Fibroblast of lung (primary cell): ENCODE results near the gene MOCOS. TPM values are rescaled to one million over a fixed set of nuclear protein-coding genes. Genes with fewer than 3 reads are reported as not detected.

Source experiments
- DNase-seq, 2 donors: peaks; one replicate each; pipeline versions ENCODE4 v3.0.0 to v3.0.0-alpha.2; 2010; ENCODE audit warnings: low read depth in 2 of 2
- H2AFZ ChIP-seq: 2 replicates; pipeline ENCODE4 v1.5.1; 2012; ENCODE audit warnings: low read length, control low read depth, inconsistent platforms
- H3K27ac ChIP-seq: 2 replicates; pipeline ENCODE4 v1.5.1; 2011; ENCODE audit warnings: low read length, control low read depth; ENCODE audit not compliant: insufficient read depth
- H3K27me3 ChIP-seq: 2 replicates; pipeline ENCODE4 v1.5.1; 2011; ENCODE audit warnings: mild to moderate bottlenecking, low read length; ENCODE audit not compliant: control insufficient read depth, insufficient read depth
- H3K36me3 ChIP-seq: 2 replicates; pipeline ENCODE4 v1.5.1; 2011; ENCODE audit warnings: low read length; ENCODE audit not compliant: control insufficient read depth, insufficient read depth
- H3K4me1 ChIP-seq: 2 replicates; pipeline ENCODE4 v1.5.1; 2011; ENCODE audit warnings: low read length; ENCODE audit not compliant: control insufficient read depth, insufficient read depth; ENCODE audit errors: extremely low read depth
- H3K4me2 ChIP-seq: 2 replicates; pipeline ENCODE4 v1.5.1; 2011; ENCODE audit warnings: low read length, control low read depth; ENCODE audit not compliant: insufficient read depth; ENCODE audit errors: extremely low read depth
- H3K4me3 ChIP-seq, 4 experiments: fragments of 200-600 bp in 1 of 4; sonication (generic) in 1 of 4; replicated peaks in 1 of 4; 2 replicates each; pipeline ENCODE4 v1.5.1; 2011 to 2016; ENCODE audit warnings: low read length in 4 of 4, low read depth in 3 of 4, mild to moderate bottlenecking in 3 of 4, control low read depth in 2 of 4, inconsistent platforms in 1 of 4, mixed read lengths in 1 of 4; ENCODE audit not compliant: insufficient read depth in 1 of 4; ENCODE audit errors: control extremely low read depth in 1 of 4
- H3K79me2 ChIP-seq: 2 replicates; pipeline ENCODE4 v1.5.1; 2012; ENCODE audit warnings: mild to moderate bottlenecking, low read length, inconsistent platforms; ENCODE audit not compliant: control insufficient read depth, insufficient read depth
- H3K9ac ChIP-seq: 2 replicates; pipeline ENCODE4 v1.5.1; 2011; ENCODE audit warnings: mild to moderate bottlenecking, low read length, control low read depth; ENCODE audit not compliant: insufficient read depth
- H3K9me3 ChIP-seq: 2 replicates; pipeline ENCODE4 v1.5.1; 2012; ENCODE audit warnings: low read depth, low read length; ENCODE audit not compliant: control insufficient read depth, insufficient read depth
- H4K20me1 ChIP-seq: 2 replicates; pipeline ENCODE4 v1.5.1; 2011; ENCODE audit warnings: low read length; ENCODE audit not compliant: control insufficient read depth, insufficient read depth; ENCODE audit errors: extremely low read depth
- CTCF ChIP-seq, 2 donors: IDR thresholded peaks in 1 of 2; conservative IDR thresholded peaks in 1 of 2; 1 replicate in 1 of 2; 2 replicates in 1 of 2; pipeline ENCODE4 v1.5.1; 2011 to 2012; ENCODE audit warnings: low read length in 2 of 2, control low read depth in 1 of 2, inconsistent platforms in 1 of 2, low read depth in 1 of 2, mild to moderate bottlenecking in 1 of 2
- EZH2 ChIP-seq: IDR thresholded peaks from 2 replicates; pipeline ENCODE4 v1.5.1; 2012; ENCODE audit warnings: low read length, control low read depth, mild to moderate bottlenecking; ENCODE audit errors: missing control alignments
- polyA plus RNA-seq, 2 donors: library from polyadenylated mRNA; depleted of rRNA in 1 of 2; stranded (reverse) in 1 of 2; unstranded in 1 of 2; fragments of >200 nt; gene quantifications; 2 replicates each; pipeline ENCODE4 v1.2.1, GENCODE V29; 2011 to 2012; ENCODE audit warnings: missing spikeins in 1 of 2
- total RNA-seq: library from RNA; depleted of rRNA; stranded (reverse); fragments of >200 nt; gene quantifications from 2 replicates; pipeline ENCODE4 v1.2.1, GENCODE V29; 2014

MOCOS gene
- total and polyA plus RNA-seq, 2 donors (not counting 1 experiment from before 2014, with no cell fraction given), result 2.0 to 13.9 TPM

- Histone ChIP-seq H2AFZ (no peak overlapping the region), H3K4me1 (peaks cover 31% of the 10 kb centered on the region), H4K20me1 (no peaks in the 10 kb centered on the region), H3K4me2 (no peak overlapping the region), H3K27me3 (no peaks in the 10 kb centered on the region), H3K4me3 (no peak overlapping the region), H3K27ac (peak overlapping the region; percentile 91), H3K9me3 (no peaks in the 10 kb centered on the region), H3K36me3 (peaks cover 5% of the 10 kb centered on the region), H3K9ac (no peak overlapping the region), H3K79me2 (no peaks in the 10 kb centered on the region)
- DNase-seq, result peak in 1 of 2 donors; percentile 78
- TF ChIP-seq CTCF (conservative IDR thresholded peaks at IDR 0.05 in 1 of 2, IDR thresholded peaks at IDR 0.05 in 1 of 2; ENCODE audit: low read depth in 1 of 2, low read length in 2 of 2) (no peak), EZH2 (no peak)
Observed at GRCh38 chr18:36155851-36156757, 31.2 kb upstream of the MOCOS start.

GRCh38 chr18:36157441-36157840 lies 29.9 kb upstream of the MOCOS start:
- peaks cover 29% of the 10 kb centered on the region for H3K4me1 ChIP-seq
- no peak overlapping the region for H3K4me2 ChIP-seq
- H3K36me3 ChIP-seq, result peaks cover 8% of the 10 kb centered on the region
- H4K20me1 ChIP-seq, result no peaks in the 10 kb centered on the region
- no peaks in the 10 kb centered on the region for H3K9me3 ChIP-seq
- peak overlapping the region; percentile 91 for H3K27ac ChIP-seq
- no peak for TF ChIP-seq EZH2
- TF ChIP-seq CTCF (conservative IDR thresholded peaks at IDR 0.05 in 1 of 2, IDR thresholded peaks at IDR 0.05 in 1 of 2; ENCODE audit: low read depth in 1 of 2, low read length in 2 of 2), result no peak
- H2AFZ ChIP-seq, result no peak overlapping the region
- peak in 1 of 2 donors; percentile 66 for DNase-seq
- no peaks in the 10 kb centered on the region for H3K79me2 ChIP-seq
- no peak overlapping the region for H3K4me3 ChIP-seq
- no peaks in the 10 kb centered on the region for H3K27me3 ChIP-seq
- H3K9ac ChIP-seq, result no peak overlapping the region

GRCh38 chr18:36158266-36158867 lies 28.9 kb upstream of the MOCOS start:
- H3K9ac ChIP-seq, result peak overlapping the region; percentile 26
- peak overlapping the region; percentile 91 for H3K27ac ChIP-seq
- peak overlapping the region; percentile 66 for H2AFZ ChIP-seq
- peaks cover 25% of the 10 kb centered on the region for H3K4me1 ChIP-seq
- no peak overlapping the region for H3K4me3 ChIP-seq
- no peaks in the 10 kb centered on the region for H3K9me3 ChIP-seq
- TF ChIP-seq EZH2 (no peak), CTCF (conservative IDR thresholded peaks at IDR 0.05 in 1 of 2, IDR thresholded peaks at IDR 0.05 in 1 of 2; ENCODE audit: low read depth in 1 of 2, low read length in 2 of 2) (no peak)
- H3K79me2 ChIP-seq, result no peaks in the 10 kb centered on the region
- no peaks in the 10 kb centered on the region for H3K27me3 ChIP-seq
- H3K4me2 ChIP-seq, result peak overlapping the region; percentile 72
- H4K20me1 ChIP-seq, result no peaks in the 10 kb centered on the region
- peaks cover 8% of the 10 kb centered on the region for H3K36me3 ChIP-seq
- DNase-seq, result peak; percentile 82 to 95
